ENCODE measurements around the gene HOXA5. TPM values are rescaled to one million over a fixed set of nuclear protein-coding genes. Genes with fewer than 3 reads are reported as not detected.
A peak's percentile ranks its signal among the peaks of the same experiment; 100 is the strongest.

Gene HOXA5
- total RNA-seq, 1 experiment from 2014 or later: not detected

DNA sequence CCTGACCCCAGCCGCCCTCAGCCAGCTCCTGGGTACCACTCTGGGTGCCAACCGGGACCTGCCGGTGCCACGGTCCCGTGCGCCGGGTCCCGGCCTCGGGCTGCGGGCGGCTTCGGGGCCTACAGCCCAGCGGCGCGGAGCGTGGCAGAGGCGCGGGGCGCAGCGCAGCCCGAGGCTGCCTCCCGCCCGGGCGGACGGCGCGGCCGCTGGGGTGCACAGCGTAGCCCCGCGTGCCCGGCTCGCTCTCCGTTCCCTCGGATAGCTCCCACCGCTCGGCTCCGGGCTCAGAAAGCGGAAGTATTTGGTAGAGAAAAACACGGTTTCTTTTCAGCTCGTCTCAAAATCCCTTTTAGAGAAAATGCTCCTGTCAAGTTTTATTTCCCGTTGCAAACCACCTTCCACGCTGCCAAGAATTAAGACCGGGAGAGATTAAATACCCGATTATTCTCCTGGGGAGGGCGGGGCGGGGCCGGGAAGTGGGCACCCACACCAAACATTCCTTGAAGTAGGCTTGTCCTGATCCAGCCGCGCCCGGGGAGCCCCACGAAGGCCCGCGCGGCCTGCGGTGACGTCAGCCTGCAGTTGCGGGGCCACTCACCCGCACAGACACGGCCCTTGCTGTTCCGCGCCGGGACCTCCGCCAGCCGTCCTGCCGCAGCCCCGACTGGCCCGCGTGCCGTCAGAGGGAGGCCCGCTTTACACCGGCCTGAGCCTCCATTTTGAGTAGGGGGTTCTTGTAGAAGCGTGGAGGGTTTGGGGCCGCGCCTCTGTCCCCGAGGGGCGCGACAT lies 49.3 kb upstream of the HOXA5 start:
- H4K20me1 ChIP-seq (ENCODE audit: control insufficient read depth, insufficient read depth, insufficient read length): no peaks in the 10 kb centered on the region
- H3K4ac ChIP-seq (ENCODE audit: low read depth, low read length): no peak overlapping the region
- no peak overlapping the region for H2AFZ ChIP-seq (ENCODE audit: low read length)
- H2BK12ac ChIP-seq (ENCODE audit: insufficient read length, low read depth, low read length): no peak overlapping the region
- no peak overlapping the region for H4K91ac ChIP-seq (ENCODE audit: insufficient read length, low read depth, low read length)
- H3K56ac ChIP-seq (ENCODE audit: insufficient read length, low read depth, low read length): no peak overlapping the region
- peaks cover 9 to 17% of the 10 kb centered on the region in 2 experiments for H3K4me1 Mint-ChIP-seq
- peak; percentile 30 for DNase-seq
- no peak overlapping the region for H3K27ac Mint-ChIP-seq
- no peak overlapping the region for H3K18ac ChIP-seq (ENCODE audit: insufficient read length, low read depth, low read length)
- H3K4me2 ChIP-seq (ENCODE audit: insufficient read depth, insufficient read length, low read length): no peak overlapping the region
- H3K27me3 Mint-ChIP-seq (ENCODE audit: low read depth): peaks cover 100% of the 10 kb centered on the region
- no peaks in the 10 kb centered on the region; a peak in 1 of 7 replicates for H3K36me3 Mint-ChIP-seq (ENCODE audit: insufficient read depth in 1 of 3, low read depth in 3 of 3)
- H3K4me1 ChIP-seq (ENCODE audit: insufficient read depth, low read length): no peaks in the 10 kb centered on the region
- H3T11ph ChIP-seq (ENCODE audit: low read length): no peak overlapping the region
- no peaks in the 10 kb centered on the region for H3K79me1 ChIP-seq (ENCODE audit: insufficient read depth, low read depth, low read length, poor library complexity, severe bottlenecking)
- no peak overlapping the region for H2BK5ac ChIP-seq (ENCODE audit: insufficient read length, low read length)
- no peaks in the 10 kb centered on the region for H3K9me3 ChIP-seq (ENCODE audit: control insufficient read depth, low read depth, low read length)
- H3K27me3 ChIP-seq (ENCODE audit: insufficient read depth, low read length): peaks cover 92% of the 10 kb centered on the region
- WGBS (ENCODE audit: extremely low coverage, insufficient read length, low lambda C conversion rate): no CpG with 5 or more reads among the region's 78 CpGs
- no peak overlapping the region for H2BK120ac ChIP-seq (ENCODE audit: low read depth, low read length, poor library complexity, severe bottlenecking)
- no peak overlapping the region for H3K9ac ChIP-seq (ENCODE audit: extremely low read depth, insufficient read length, low read length)
- H2BK15ac ChIP-seq (ENCODE audit: low read depth, low read length): no peak overlapping the region
- H2AK5ac ChIP-seq (ENCODE audit: insufficient read length, low read length): no peak overlapping the region
- H3K9me3 Mint-ChIP-seq: peaks cover 3 to 14% of the 10 kb centered on the region in 2 experiments; a peak in 2 of 5 replicates
- no peaks in the 10 kb centered on the region for H3K79me2 ChIP-seq (ENCODE audit: insufficient read depth, low read length)
- no peak overlapping the region for H2BK20ac ChIP-seq (ENCODE audit: low read depth, low read length, poor library complexity, severe bottlenecking)
- H3K23me2 ChIP-seq (ENCODE audit: insufficient read length, low read depth, low read length, poor library complexity, severe bottlenecking): no peaks in the 10 kb centered on the region
- H3K14ac ChIP-seq (ENCODE audit: insufficient read depth, low read length): no peak overlapping the region; the same call in 1 of the 2 replicates
- TF ChIP-seq, protein P1, sequence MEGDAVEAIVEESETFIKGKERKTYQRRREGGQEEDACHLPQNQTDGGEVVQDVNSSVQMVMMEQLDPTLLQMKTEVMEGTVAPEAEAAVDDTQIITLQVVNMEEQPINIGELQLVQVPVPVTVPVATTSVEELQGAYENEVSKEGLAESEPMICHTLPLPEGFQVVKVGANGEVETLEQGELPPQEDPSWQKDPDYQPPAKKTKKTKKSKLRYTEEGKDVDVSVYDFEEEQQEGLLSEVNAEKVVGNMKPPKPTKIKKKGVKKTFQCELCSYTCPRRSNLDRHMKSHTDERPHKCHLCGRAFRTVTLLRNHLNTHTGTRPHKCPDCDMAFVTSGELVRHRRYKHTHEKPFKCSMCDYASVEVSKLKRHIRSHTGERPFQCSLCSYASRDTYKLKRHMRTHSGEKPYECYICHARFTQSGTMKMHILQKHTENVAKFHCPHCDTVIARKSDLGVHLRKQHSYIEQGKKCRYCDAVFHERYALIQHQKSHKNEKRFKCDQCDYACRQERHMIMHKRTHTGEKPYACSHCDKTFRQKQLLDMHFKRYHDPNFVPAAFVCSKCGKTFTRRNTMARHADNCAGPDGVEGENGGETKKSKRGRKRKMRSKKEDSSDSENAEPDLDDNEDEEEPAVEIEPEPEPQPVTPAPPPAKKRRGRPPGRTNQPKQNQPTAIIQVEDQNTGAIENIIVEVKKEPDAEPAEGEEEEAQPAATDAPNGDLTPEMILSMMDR (conservative IDR thresholded peaks at IDR 0.05): no peak
- H4K8ac ChIP-seq (replicated peaks; ENCODE audit: insufficient read length, low read depth, low read length): no peak overlapping the region
- no peak overlapping the region for H4K5ac ChIP-seq (ENCODE audit: insufficient read length, low read depth, low read length)
- no peak overlapping the region for H3K23ac ChIP-seq (ENCODE audit: insufficient read length, low read depth, low read length)
- H3K27ac ChIP-seq (ENCODE audit: insufficient read length, low read depth, low read length): no peak overlapping the region
- peak overlapping the region in 1 of 2 experiments; percentile 50; a peak in 1 of 5 replicates for H3K4me3 Mint-ChIP-seq

Data from H9 (cell line).